MM.1S (cell line): ENCODE measurements around the gene AKAP3.

ENCODE experiments used
- DNase-seq: peaks from one replicate; pipeline ENCODE4 v3.0.0-alpha.2; 2015
- H2AFZ ChIP-seq: fragments of 300-600 bp; sonication (generic); 2 replicates; pipeline ENCODE4 v1.6.0; 2016; ENCODE audit warnings: antibody characterized with exemption, low read length
- H3F3A ChIP-seq: fragments of 300-600 bp; sonication (generic); 2 replicates; pipeline ENCODE4 v1.6.1; 2016; ENCODE audit warnings: mild to moderate bottlenecking, antibody characterized with exemption, low read length, moderate library complexity, mixed read lengths; ENCODE audit not compliant: insufficient read depth
- H3K27ac ChIP-seq: fragments of 300-600 bp; sonication (generic); 2 replicates; pipeline ENCODE4 v1.5.1; 2016; ENCODE audit warnings: mild to moderate bottlenecking, low read length
- H3K27me3 ChIP-seq: fragments of 300-600 bp; sonication (generic); replicated peaks from 2 replicates; pipeline ENCODE4 v1.6.0; 2016; ENCODE audit warnings: low read length; ENCODE audit not compliant: insufficient read depth
- H3K36me3 ChIP-seq: fragments of 300-600 bp; sonication (generic); replicated peaks from 2 replicates; pipeline ENCODE4 v1.6.1; 2016; ENCODE audit warnings: mild to moderate bottlenecking, low read length, mixed read lengths; ENCODE audit not compliant: insufficient read depth
- H3K4me1 ChIP-seq: fragments of 300-600 bp; sonication (generic); 2 replicates; pipeline ENCODE4 v1.6.1; 2016; ENCODE audit warnings: low read length, mixed read lengths
- H3K4me2 ChIP-seq: fragments of 300-600 bp; sonication (generic); 2 replicates; pipeline ENCODE4 v1.6.0; 2016; ENCODE audit warnings: low read depth, low read length
- H3K4me3 ChIP-seq: fragments of 300-600 bp; sonication (generic); 2 replicates; pipeline ENCODE4 v1.5.1; 2016; ENCODE audit warnings: low read length, mixed read lengths
- H3K79me2 ChIP-seq: fragments of 300-600 bp; sonication (generic); 2 replicates; pipeline ENCODE4 v1.6.1; 2016; ENCODE audit warnings: mixed run types, low read length, mixed read lengths
- H3K9ac ChIP-seq: fragments of 300-600 bp; sonication (generic); 2 replicates; pipeline ENCODE4 v1.6.1; 2016; ENCODE audit warnings: low read length, mixed read lengths
- H3K9me2 ChIP-seq: fragments of 300-600 bp; sonication (generic); replicated peaks from 2 replicates; pipeline ENCODE4 v1.6.1; 2016; ENCODE audit warnings: mild to moderate bottlenecking, low read length, mixed read lengths; ENCODE audit not compliant: insufficient read depth
- H3K9me3 ChIP-seq: fragments of 300-600 bp; sonication (generic); replicated peaks from 2 replicates; pipeline ENCODE4 v1.6.1; 2016; ENCODE audit warnings: mild to moderate bottlenecking, low read length, mixed read lengths; ENCODE audit not compliant: insufficient read depth
- H4K20me1 ChIP-seq: fragments of 300-600 bp; sonication (generic); 2 replicates; pipeline ENCODE4 v1.6.1; 2016; ENCODE audit warnings: mild to moderate bottlenecking, low read length, moderate library complexity, mixed read lengths; ENCODE audit not compliant: insufficient read depth
- CTCF ChIP-seq: fragments of 300-600 bp; sonication (generic); IDR thresholded peaks from 2 replicates; pipeline ENCODE4 v1.5.1; 2016; ENCODE audit warnings: antibody characterized with exemption, low read length, mixed read lengths
- EZH2 ChIP-seq: fragments of 300-600 bp; sonication (generic); optimal IDR thresholded peaks from 2 replicates; pipeline ENCODE3; 2017; ENCODE audit warnings: low read depth, mild to moderate bottlenecking, antibody characterized with exemption, low read length, mixed read lengths
- EZH2phosphoT487 ChIP-seq: fragments of 300-600 bp; sonication (generic); IDR thresholded peaks from 2 replicates; pipeline ENCODE4 v1.6.1; 2018; ENCODE audit warnings: antibody characterized with exemption, low read length

Gene AKAP3

GRCh38 chr12:4588916-4589315 is 59.9 kb downstream of the AKAP3 start:
- Histone ChIP-seq H3K9me3 (no peaks in the 10 kb centered on the region), H3K27me3 (no peaks in the 10 kb centered on the region), H3K4me2 (no peak overlapping the region), H3K9me2 (no peaks in the 10 kb centered on the region), H3F3A (no peaks in the 10 kb centered on the region), H3K4me1 (no peaks in the 10 kb centered on the region), H4K20me1 (no peaks in the 10 kb centered on the region), H3K4me3 (no peak overlapping the region), H3K27ac (no peak overlapping the region), H3K79me2 (no peaks in the 10 kb centered on the region), H3K9ac (no peak overlapping the region), H2AFZ (no peak overlapping the region), H3K36me3 (no peaks in the 10 kb centered on the region)
- TF ChIP-seq EZH2 (no peak), CTCF (no peak)
- DNase-seq: no peak

GRCh38 chr12:4587108-4587507 is 61.7 kb downstream of the AKAP3 start:
- no peaks in the 10 kb centered on the region for H3K27me3 ChIP-seq
- no peak overlapping the region for H3K9ac ChIP-seq
- no peaks in the 10 kb centered on the region for H3F3A ChIP-seq
- H3K36me3 ChIP-seq: no peaks in the 10 kb centered on the region
- no peak overlapping the region for H2AFZ ChIP-seq
- no peak for DNase-seq
- no peak overlapping the region for H3K4me3 ChIP-seq
- H3K4me1 ChIP-seq: no peaks in the 10 kb centered on the region
- H4K20me1 ChIP-seq: no peaks in the 10 kb centered on the region
- H3K79me2 ChIP-seq: no peaks in the 10 kb centered on the region
- no peak overlapping the region for H3K4me2 ChIP-seq
- H3K27ac ChIP-seq: no peak overlapping the region
- H3K9me2 ChIP-seq: no peaks in the 10 kb centered on the region
- no peak for TF ChIP-seq EZH2phosphoT487
- no peak for TF ChIP-seq CTCF
- no peak for TF ChIP-seq EZH2
- H3K9me3 ChIP-seq: no peaks in the 10 kb centered on the region

- Histone ChIP-seq H3K9me2 (no peaks in the 10 kb centered on the region), H3K4me2 (no peak overlapping the region), H3K4me3 (no peak overlapping the region), H4K20me1 (no peaks in the 10 kb centered on the region), H3K9ac (no peak overlapping the region), H3K79me2 (no peaks in the 10 kb centered on the region), H3K9me3 (no peaks in the 10 kb centered on the region), H3F3A (no peaks in the 10 kb centered on the region), H2AFZ (no peak overlapping the region), H3K27me3 (no peaks in the 10 kb centered on the region), H3K36me3 (no peaks in the 10 kb centered on the region), H3K4me1 (no peaks in the 10 kb centered on the region), H3K27ac (no peak overlapping the region)
- no peak for DNase-seq
- TF ChIP-seq EZH2 (no peak), CTCF (no peak), EZH2phosphoT487 (no peak)
These were observed 62.4 kb downstream of the AKAP3 start for GRCh38 chr12:4586500-4586899.

- TF ChIP-seq EZH2 (no peak), CTCF (no peak), EZH2phosphoT487 (no peak)
- no peaks in the 10 kb centered on the region for H3F3A ChIP-seq
- H3K9me2 ChIP-seq: no peaks in the 10 kb centered on the region
- no peaks in the 10 kb centered on the region for H3K27me3 ChIP-seq
- DNase-seq: no peak
- no peaks in the 10 kb centered on the region for H3K36me3 ChIP-seq
- no peaks in the 10 kb centered on the region for H3K9me3 ChIP-seq
- no peaks in the 10 kb centered on the region for H4K20me1 ChIP-seq
- no peak overlapping the region for H3K27ac ChIP-seq
- H3K4me3 ChIP-seq: no peak overlapping the region
- no peaks in the 10 kb centered on the region for H3K4me1 ChIP-seq
- no peak overlapping the region for H3K9ac ChIP-seq
- H3K4me2 ChIP-seq: no peak overlapping the region
- no peak overlapping the region for H2AFZ ChIP-seq
- no peaks in the 10 kb centered on the region for H3K79me2 ChIP-seq
These were observed 64.0 kb downstream of the AKAP3 start for GRCh38 chr12:4584896-4585295.
